Measurements from ENCODE around the gene DPP8. TPM values are rescaled to one million over a fixed set of nuclear protein-coding genes. Genes with fewer than 3 reads are reported as not detected.
A peak's percentile ranks its signal among the peaks of the same experiment; 100 is the strongest.
"Not testable (repeated sequence)": the region's sequence is repeated elsewhere in the genome, so short reads cannot be mapped to it uniquely, and the experiment has no call there.

Gene DPP8
- total RNA-seq, 1 donor from 2014 or later = 32.8 TPM

DNA sequence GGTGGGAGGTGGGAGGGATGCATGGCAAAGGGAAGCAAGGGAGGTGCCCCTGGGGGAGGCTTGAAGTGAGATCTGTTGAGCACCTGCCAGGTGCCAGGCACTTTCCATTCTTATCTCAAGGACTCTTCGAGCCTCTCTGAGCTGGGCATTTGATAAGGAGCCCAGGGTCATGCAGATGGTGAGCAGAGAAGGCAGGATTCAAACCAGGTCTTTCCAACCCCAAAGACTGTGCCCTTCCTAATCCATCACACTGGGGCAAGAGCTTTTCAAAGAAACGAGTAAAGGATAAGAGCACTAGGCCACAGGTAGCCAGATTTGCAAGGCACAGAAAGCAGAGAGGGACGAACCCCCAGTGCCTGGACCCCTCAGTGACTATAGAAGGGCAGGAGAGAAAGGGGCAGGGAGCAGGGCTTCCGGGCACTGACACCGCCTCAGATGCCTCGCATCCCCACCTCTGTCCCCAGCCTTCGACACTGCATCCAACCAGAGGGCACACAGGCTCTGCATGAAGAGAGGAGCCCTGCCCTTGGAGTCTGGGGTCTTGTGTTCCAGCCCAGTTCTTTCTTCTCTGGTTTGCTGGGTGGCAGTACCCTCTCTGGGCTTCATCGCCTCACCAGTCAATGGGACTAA, 115.8 kb downstream of the DPP8 start:
- DNase-seq (no peak), ATAC-seq (peak; percentile 74 to 82)
- Histone ChIP-seq H3K4me3 (no peak overlapping the region), H3K27me3 (ENCODE audit: low read depth) (peaks cover 40% of the 10 kb centered on the region), H3K4me1 (no peaks in the 10 kb centered on the region), H3K27ac (no peak overlapping the region), H3K9me3 (no peaks in the 10 kb centered on the region), H3K36me3 (no peaks in the 10 kb centered on the region)
- intact Hi-C loops (cut with DNase I) = no loop called here
- TF ChIP-seq, protein P1, sequence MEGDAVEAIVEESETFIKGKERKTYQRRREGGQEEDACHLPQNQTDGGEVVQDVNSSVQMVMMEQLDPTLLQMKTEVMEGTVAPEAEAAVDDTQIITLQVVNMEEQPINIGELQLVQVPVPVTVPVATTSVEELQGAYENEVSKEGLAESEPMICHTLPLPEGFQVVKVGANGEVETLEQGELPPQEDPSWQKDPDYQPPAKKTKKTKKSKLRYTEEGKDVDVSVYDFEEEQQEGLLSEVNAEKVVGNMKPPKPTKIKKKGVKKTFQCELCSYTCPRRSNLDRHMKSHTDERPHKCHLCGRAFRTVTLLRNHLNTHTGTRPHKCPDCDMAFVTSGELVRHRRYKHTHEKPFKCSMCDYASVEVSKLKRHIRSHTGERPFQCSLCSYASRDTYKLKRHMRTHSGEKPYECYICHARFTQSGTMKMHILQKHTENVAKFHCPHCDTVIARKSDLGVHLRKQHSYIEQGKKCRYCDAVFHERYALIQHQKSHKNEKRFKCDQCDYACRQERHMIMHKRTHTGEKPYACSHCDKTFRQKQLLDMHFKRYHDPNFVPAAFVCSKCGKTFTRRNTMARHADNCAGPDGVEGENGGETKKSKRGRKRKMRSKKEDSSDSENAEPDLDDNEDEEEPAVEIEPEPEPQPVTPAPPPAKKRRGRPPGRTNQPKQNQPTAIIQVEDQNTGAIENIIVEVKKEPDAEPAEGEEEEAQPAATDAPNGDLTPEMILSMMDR (IDR thresholded peaks at IDR 0.05) = no peak

DNA sequence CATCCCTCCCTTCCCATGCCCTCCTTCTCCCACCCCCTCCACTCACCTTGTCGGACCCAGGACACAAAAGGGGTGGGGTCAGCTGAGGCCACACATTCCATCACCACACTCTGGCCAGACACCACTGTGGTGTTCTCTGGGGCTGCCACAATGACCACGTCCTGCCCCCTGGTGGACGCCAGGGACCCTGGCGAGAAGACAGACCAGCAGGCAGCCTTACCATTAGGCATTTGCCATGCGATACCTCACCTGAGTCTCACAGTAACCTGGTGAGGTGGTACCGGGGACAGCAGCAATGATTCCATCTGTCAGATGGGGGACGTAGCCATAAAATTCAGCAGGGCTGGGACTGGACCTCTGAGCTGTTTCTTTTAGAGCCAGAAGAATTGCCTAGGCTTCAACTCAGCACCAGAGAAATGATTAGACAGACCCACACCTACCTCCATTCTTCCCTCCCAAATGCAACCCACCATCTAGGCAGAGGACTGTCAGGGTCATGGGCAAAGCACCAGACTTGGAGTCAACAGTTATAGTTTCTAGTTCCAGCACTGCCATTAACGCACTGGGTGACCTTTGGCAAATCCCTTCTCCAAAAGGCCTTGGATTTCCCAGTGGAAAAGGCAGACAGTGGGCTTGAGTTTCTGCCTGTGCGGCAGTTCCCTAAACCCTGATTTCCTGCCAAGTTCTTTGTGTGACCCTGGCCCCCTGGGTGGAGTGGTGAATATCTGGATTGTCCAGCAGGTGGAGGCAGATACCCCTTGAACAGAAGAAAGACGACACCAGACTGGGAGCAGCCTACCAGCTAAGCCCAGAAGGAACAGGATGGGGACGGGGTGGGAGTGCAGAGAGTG, 116.5 kb downstream of the DPP8 start:
- DNase-seq (peak; percentile 63), ATAC-seq (peak; percentile 81 to 85)
- Histone ChIP-seq H3K4me3 (no peak overlapping the region), H3K9me3 (no peaks in the 10 kb centered on the region), H3K36me3 (no peaks in the 10 kb centered on the region), H3K4me1 (no peaks in the 10 kb centered on the region), H3K27ac (no peak overlapping the region), H3K27me3 (ENCODE audit: low read depth) (peaks cover 47% of the 10 kb centered on the region)
- intact Hi-C loops (cut with DNase I) = no loop called here
- TF ChIP-seq, protein P1 (IDR thresholded peaks at IDR 0.05) = peak; percentile 64

DNA sequence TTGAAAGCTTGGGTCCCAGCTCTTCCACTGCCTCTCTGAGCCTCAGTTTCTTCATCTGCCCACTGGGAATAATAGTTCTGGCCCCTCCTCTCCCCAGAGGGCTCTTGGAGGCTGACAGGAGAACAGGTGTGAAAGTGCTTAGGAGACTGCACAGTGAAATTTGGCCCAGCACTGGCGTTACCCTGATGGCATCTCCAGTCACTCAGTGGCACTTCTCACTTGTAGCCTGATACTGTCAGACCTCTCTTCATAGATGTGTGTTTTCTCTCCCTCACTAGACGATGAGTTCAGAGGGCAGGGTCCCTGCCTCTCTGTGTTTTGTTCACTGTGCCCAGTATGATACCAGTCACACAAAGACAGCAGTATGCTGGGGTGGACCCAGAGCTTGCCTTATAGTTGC, 117.5 kb downstream of the DPP8 start:
- intact Hi-C loops (cut with DNase I) = no loop called here
- DNase-seq (no peak), ATAC-seq (no peak)
- H3K27me3 ChIP-seq (ENCODE audit: low read depth) = peaks cover 57% of the 10 kb centered on the region
- H3K4me3 ChIP-seq = no peak overlapping the region
- no peaks in the 10 kb centered on the region for H3K36me3 ChIP-seq
- TF ChIP-seq, protein P1 (IDR thresholded peaks at IDR 0.05) = no peak
- H3K27ac ChIP-seq = no peak overlapping the region
- H3K4me1 ChIP-seq = no peaks in the 10 kb centered on the region
- no peaks in the 10 kb centered on the region for H3K9me3 ChIP-seq

DNA sequence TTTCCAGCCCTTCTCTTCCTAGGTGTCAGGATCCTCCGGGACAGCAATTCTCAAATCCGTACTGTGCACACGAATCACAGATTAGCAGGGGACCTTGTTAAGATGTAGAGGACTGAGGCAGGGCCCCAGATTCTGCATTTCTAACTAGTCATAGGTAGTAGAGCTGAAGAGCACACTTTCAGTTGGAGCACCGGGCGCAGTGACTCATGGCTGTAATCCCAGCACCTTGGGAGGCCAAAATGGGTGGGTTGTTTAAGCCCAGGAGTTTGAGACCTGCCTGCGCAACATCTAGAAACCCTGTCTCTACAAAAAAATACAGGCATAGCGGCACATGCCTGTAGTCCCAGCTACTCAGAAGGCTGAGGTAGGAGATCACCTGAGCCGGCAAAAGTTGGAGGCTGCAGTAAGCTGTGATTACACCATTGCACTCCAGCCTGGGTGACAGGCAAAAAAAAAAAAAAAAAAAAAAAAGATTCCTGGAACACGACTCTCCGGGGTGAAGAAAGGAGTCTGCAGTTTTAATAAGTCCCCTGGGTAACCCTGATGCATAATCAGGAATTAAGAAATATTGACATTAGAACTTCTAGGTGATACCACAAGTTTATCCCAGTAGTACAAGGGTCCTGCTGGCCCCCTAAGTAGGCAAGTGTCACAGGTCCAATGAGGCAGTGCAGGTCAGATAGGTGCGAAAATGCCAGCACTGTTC, 118.3 kb downstream of the DPP8 start:
- no peak overlapping the region for H3K27ac ChIP-seq
- H3K36me3 ChIP-seq = no peaks in the 10 kb centered on the region
- no peak overlapping the region for H3K4me3 ChIP-seq
- DNase-seq (no peak), ATAC-seq (no peak)
- H3K4me1 ChIP-seq = no peaks in the 10 kb centered on the region
- no peaks in the 10 kb centered on the region for H3K9me3 ChIP-seq
- TF ChIP-seq, protein P1 (IDR thresholded peaks at IDR 0.05) = no peak
- intact Hi-C loops (cut with DNase I) = no loop called here
- peaks cover 65% of the 10 kb centered on the region for H3K27me3 ChIP-seq (ENCODE audit: low read depth)

DNA sequence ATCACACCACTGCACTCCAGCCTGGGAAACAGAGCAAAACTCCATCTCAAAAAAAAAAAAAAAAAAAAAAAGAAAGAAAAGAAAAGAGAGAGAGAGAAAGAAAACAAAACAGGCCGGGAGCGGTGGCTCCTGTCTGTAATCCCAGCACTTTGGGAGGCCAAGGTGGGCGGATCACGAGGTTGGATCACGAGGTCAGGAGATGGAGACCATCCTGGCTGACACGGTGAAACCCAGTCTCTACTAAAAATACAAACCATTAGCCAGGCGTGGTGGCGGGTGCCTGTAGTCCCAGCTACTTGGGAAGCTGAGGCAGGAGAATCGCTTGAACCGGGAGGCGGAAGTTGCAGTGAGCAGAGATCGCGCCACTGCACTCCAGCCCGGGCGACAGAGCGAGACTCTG, 119.0 kb downstream of the DPP8 start:
- not testable (repeated sequence) for H3K4me3 ChIP-seq, ATAC-seq, H3K27ac ChIP-seq

More for the DNA sequence above, 119.0 kb downstream of the DPP8 start:
- H3K36me3 ChIP-seq; DNase-seq; H3K9me3 ChIP-seq; intact Hi-C loops (cut with DNase I); H3K4me1 ChIP-seq: not testable (repeated sequence)
- peaks cover 65% of the 10 kb centered on the region for H3K27me3 ChIP-seq (ENCODE audit: low read depth)
